ENCODE data around the gene ZNF821. TPM values are rescaled to one million over a fixed set of nuclear protein-coding genes. Genes with fewer than 3 reads are reported as not detected.

Gene ZNF821
- total and polyA plus RNA-seq, 2 donors from 2014 or later: 7.1 to 10.0 TPM

Other genes with a start within 250 kb of the ZNF821 start
- gene PHLPP2, start 159.5 kb downstream of the ZNF821 start, total RNA-seq: 7.1 TPM
- gene PHLPP2, start 159.5 kb downstream of the ZNF821 start, polyA plus RNA-seq (ENCODE audit: insufficient read depth, low read depth, low replicate concordance): 2.8 TPM
- gene AP1G1, start 75.3 kb downstream of the ZNF821 start, total RNA-seq: 111 TPM
- 28.0 TPM for gene AP1G1, start 75.3 kb downstream of the ZNF821 start, polyA plus RNA-seq (ENCODE audit: insufficient read depth, low read depth, low replicate concordance)
- gene ATXN1L, start 38.2 kb downstream of the ZNF821 start, total RNA-seq: 37.5 TPM
- gene ATXN1L, start 38.2 kb downstream of the ZNF821 start, polyA plus RNA-seq (ENCODE audit: insufficient read depth, low read depth, low replicate concordance): 7.4 TPM
- gene IST1, start 11.3 kb upstream of the ZNF821 start, total RNA-seq: 220 TPM
- gene IST1, start 11.3 kb upstream of the ZNF821 start, polyA plus RNA-seq (ENCODE audit: insufficient read depth, low read depth, low replicate concordance): 138 TPM
- 0.31 TPM for gene PKD1L3, start 116.2 kb upstream of the ZNF821 start, total RNA-seq
- gene PKD1L3, start 116.2 kb upstream of the ZNF821 start, polyA plus RNA-seq (ENCODE audit: insufficient read depth, low read depth, low replicate concordance): not detected
- gene DHODH, start 124.6 kb upstream of the ZNF821 start, total RNA-seq: 10.7 TPM
- gene DHODH, start 124.6 kb upstream of the ZNF821 start, polyA plus RNA-seq (ENCODE audit: insufficient read depth, low read depth, low replicate concordance): 8.9 TPM
- gene HP, start 170.3 kb upstream of the ZNF821 start, total RNA-seq: 41.4 TPM
- 73.9 TPM for gene HP, start 170.3 kb upstream of the ZNF821 start, polyA plus RNA-seq (ENCODE audit: insufficient read depth, low read depth, low replicate concordance)
- gene HPR, start 179.0 kb upstream of the ZNF821 start, total RNA-seq: 0.79 TPM
- 6.3 TPM for gene HPR, start 179.0 kb upstream of the ZNF821 start, polyA plus RNA-seq (ENCODE audit: insufficient read depth, low read depth, low replicate concordance)
- 16.1 TPM for gene TXNL4B, start 209.4 kb upstream of the ZNF821 start, total RNA-seq
- gene TXNL4B, start 209.4 kb upstream of the ZNF821 start, polyA plus RNA-seq (ENCODE audit: insufficient read depth, low read depth, low replicate concordance): 11.9 TPM
- gene DHX38, start 209.7 kb upstream of the ZNF821 start, total RNA-seq: 60.9 TPM
- gene DHX38, start 209.7 kb upstream of the ZNF821 start, polyA plus RNA-seq (ENCODE audit: insufficient read depth, low read depth, low replicate concordance): 23.3 TPM

All from kidney (tissue), 2 donors.